ENCODE results near the gene OMP.
"Not testable (repeated sequence)": the region's sequence is repeated elsewhere in the genome, so short reads cannot be mapped to it uniquely, and the experiment has no call there.

The OMP gene, protein sequence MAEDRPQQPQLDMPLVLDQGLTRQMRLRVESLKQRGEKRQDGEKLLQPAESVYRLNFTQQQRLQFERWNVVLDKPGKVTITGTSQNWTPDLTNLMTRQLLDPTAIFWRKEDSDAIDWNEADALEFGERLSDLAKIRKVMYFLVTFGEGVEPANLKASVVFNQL

DNA sequence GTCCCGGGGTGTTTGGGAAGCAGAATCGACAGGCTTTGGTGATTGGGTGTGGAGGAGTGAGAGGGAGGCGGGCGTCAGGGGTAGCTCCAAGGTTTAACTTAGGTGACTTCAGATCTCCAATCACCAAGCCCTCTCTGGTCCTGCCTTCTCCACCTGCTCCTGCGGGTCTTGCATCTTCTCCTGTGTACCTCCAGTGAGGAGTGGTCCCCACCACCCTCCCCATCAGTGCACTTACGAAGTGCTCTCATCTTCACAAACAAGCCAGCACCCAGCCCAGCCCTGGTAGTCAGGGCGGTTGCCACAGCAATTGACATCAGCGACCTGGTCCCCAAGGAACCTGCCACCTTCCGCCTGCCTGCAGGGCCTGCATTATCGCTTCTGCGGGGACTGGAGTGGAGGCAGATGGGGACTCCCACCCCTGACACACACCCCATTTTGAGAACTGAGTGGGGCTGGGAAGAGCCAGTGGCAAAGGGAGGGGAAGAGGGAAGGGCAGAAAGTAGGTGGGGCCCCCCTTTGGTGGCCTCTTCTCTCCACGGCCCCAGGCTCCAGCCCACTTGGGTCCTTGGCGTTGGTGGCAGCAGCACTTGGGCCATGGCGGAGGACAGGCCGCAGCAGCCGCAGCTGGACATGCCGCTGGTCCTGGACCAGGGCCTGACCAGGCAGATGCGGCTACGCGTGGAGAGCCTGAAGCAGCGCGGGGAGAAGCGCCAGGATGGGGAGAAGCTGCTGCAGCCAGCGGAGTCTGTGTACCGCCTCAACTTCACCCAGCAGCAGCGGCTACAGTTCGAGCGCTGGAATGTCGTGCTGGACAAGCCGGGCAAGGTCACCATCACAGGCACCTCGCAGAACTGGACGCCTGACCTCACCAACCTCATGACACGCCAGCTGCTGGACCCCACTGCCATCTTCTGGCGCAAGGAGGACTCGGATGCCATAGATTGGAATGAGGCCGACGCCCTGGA is at the start of gene OMP:
Gene OMP (plus strand): TSS at position 595 of the 965 bp plus-strand sequence. CDS start 0 bp downstream, at position 595.
- no peak for FAIRE-seq

DNA sequence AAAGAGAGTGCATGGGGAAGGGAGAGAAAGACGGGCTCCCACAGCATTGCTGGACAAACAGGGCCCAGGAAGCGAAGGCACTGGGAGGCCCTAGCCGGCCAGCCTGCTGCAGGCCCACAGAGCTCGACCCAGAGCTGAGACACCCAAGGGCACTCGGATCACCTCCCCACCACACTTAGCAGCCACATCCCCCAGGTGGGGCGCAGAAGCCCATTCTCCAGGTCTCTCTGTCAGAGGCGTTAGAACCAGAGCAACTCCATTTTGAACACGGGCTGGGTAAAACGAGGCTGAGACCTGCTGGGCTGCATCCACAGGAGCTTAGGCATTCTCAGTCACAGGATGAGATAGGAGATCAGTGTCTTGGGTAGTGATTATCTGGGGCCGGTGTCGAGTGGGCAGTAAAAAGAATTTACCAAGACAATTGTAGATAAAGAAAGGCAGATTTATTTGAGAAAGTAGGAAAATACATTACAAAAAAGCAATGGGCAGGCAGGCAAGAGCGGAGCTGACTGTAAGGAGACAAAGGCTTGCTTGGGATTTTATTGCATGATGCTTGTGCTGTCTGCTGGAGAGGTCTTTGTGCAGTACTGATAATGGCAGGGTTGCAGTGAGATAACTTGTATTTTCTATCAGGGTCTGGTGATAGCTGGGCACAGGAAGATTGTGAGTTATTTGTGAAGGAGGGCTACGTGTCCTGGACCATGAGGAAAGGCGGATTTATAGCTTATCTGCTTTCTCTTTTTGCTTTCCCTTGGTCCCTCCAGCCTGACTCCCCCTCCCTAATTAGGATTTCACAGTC is 49.2 kb upstream of the OMP start:
- no peak for FAIRE-seq

DNA sequence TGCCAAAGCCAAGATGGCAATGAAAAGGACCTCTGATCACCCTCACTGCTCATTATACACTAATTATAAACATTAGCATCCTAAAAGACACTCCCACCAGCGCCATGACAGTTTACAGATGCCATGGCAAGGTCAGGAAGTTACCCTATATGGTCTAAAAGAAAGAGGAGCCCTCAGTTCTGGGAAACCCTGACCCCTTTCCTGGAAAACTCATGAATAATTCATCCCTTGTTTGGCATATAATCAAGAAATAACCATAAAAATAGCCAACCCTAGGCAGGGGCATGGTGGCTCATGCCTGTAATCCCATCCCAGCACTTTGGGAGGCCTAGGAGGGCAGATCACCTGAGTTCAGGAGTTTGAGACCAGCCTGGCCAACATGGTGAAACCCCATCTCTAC is 48.6 kb upstream of the OMP start:
- no peak for FAIRE-seq

DNA sequence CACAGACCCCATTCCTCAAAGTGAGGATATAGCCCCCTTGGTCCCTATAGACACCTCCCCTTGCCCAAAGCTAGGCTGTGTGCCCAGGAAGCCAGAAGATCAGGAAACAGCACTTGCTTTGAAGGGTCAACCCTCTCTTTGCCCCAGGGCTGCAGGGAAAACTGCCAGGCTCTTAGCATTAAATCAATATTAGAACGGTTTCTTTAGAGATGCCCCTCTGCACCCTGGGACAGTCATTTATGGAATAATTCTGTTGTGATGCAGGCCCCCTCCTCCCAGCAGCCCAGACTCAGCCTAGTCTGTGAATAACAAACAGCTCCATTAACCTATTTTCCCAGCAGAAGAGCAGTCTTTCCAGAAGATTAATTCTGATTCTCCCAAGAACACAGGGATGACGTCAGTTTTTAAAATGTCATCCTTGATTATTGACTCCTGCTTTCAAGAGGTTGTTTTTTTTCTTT is 47.5 kb upstream of the OMP start:
- FAIRE-seq = no peak

DNA sequence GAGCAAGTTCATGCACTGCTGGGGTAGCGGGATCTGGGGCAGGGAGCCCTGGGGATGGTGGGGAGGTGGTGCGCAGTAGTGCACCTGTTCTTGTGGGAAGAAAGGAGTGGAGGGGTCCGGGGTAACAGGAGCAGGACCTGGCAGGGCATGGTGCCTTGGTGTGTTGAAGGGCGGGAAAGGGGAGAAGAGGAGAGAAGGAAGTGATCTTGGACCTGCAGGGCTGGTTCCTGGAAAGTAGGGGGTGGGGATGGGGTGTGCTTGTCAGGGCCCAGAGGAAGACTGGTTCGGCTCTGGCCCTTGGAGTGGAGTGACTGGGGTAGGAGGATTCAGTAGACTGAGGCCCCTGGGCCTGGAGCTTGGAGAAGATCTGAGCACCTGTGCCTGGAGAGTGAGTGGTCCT is 46.7 kb upstream of the OMP start:
- FAIRE-seq = no peak

DNA sequence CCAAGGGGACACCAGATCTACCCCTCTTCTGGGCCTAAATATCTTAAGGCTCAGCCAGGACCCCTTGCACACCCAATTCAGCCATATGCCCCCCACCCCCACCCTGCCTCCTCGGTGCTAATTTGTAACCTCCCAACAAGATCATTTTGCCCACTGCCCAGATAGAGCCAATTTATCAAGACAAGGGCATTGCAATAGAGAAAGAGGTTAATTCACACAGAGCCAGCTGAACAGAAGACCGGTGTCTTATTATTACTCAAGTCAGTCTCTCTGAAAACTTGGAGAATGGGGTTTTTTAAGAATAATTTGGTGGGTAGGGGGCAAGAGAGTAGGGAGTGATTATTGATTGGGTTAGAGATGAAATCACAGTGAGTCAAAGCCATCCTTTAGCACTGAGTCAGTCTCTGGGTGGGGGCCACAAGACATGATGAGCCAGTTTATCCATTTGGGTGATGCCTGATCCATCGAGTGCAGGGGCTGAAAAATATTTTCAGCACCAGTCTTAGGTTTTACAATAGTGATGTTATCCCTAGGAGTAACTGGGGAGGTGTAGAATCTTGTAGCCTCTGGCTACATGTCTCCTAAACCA is 45.7 kb upstream of the OMP start:
- no peak for FAIRE-seq

DNA sequence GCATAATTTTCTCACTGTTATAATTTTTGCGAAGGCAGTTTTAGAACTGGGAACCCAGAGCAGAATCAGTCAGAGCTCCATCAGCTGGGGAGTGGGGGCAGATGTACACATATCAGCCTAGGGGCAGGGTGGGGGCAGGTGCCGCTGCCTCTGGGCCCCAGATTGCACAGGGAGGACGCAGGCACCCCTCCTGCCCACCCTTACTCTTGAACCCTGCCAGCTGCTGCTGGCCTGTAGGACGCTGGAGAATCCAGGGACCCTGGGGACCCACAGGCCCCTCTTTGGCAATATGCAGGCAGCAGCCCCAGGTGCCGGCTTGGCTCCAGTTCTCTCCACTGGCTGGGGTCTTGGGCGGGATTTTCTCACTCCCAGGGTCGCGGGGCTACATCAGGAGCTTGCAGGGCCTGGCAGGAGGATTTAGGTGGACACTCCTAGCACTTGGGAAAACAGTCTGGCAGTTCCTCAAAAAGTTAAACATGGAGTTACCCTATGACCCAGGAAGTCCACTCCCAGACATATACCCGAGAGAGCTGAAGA is 44.6 kb upstream of the OMP start:
- no peak for FAIRE-seq

DNA sequence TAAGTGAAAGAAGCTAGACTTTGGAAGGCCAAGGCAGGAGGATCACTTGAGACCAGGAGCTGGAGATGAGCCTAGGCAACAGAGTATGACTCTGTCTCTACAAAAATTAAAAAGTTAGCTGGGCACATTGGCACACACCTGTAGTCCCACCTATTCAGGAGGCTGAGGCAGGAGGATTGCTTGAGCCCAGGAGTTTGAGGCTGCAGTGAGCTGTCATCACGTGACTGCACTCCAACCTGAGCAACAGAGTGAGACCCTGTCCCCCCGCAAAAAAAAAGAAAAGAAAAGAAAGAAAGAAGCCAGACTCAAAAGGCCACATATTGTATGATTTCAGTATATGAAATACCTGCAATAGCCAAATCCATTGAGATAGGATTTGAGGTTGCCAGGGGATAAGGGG is 43.7 kb upstream of the OMP start:
- no peak for FAIRE-seq

DNA sequence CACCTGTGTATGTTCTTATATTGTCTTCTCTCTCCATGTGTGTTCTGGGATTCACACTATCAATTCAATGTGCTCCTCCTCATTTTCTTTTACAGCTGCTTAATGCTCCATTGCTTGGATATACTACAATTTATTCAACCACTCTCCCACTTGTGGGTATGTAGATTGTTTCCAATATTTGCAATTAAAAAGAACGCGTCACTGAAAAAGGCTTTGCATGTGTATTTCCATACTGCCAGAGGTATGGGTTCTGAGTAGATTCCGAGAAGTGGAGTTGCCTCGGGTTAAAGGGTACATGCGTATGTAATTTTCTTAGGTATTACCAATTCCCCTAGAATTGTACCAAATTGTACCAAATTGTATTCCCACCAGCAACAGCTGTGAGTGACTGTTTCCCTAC is 42.8 kb upstream of the OMP start:
- FAIRE-seq = no peak

DNA sequence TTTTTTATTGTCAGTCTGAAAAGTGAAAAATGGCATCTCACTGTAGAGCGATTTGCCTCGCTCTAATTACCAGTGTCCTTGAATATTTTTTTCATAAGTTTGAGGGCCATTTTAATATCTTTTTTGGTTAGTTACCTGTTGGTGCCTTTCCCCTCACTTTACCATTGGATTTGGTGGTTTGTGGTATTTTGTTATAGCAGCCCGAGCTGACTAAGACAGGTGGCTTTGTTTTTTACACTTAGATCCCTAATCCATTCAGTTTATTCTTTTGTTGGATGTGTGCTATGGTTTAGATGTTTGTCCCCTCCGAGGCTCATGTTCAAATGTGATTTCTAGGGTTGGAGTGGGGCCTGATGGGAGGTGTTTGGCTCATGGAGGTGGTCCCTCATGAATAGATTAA is 42.4 kb upstream of the OMP start:
- FAIRE-seq = no peak

DNA sequence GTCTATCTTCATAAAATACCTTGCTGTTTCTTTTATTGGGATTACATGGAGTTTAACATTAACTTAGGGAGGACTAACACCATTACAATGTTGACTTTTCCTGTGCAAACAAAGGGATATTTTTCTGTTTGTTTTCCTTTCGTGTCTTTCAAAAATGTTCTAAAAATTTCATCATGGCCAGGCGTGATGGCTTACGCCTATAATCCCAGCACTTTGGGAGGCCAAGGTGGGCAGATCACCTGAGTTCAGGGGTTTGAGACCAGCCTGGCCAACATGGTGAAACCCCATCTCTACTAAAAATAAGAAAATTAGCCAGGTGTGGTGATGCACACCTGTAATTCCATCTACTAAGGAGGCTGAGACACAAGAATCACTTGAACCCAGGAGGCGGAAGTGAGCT is 41.4 kb upstream of the OMP start:
- not testable (repeated sequence) for FAIRE-seq

DNA sequence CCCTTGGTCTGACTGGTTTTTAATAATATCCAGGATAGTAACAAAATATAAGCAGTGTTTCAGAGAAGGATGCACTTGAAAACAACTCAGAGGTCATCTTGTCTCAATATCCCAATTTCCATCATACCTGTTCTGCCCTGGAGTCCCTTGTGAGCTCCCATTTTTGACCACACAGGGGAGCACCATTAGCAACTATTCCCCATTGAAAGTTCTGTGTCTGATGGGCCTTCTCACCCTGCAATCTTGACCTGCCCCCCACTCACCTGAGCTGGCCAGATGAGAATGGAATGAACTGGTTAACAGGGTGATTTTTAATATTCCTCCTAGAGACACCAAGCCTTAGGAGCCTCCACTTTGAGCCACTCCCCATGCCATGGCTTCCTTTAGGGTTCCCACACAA is 39.7 kb upstream of the OMP start:
- no peak for FAIRE-seq

DNA sequence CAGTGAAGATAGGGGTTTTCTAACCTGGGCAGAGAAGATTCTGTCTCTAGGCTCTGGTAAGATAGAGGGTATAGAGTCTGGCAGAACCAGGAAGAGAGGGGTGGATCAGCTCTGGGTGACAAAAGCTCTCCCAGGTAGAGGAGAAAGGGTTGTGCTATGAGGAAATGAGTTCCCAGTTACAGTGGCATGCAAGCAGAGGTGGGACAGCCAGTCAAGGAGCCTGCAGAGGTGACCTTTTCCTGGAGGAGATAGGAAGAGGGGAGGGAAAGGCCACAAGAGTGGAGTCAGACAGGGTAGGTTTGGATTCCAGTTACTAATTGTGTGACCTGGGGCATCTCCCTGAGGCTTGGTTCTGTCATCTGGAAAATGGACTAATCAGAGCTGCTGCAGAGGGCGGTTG is 39.2 kb upstream of the OMP start:
- FAIRE-seq = no peak

DNA sequence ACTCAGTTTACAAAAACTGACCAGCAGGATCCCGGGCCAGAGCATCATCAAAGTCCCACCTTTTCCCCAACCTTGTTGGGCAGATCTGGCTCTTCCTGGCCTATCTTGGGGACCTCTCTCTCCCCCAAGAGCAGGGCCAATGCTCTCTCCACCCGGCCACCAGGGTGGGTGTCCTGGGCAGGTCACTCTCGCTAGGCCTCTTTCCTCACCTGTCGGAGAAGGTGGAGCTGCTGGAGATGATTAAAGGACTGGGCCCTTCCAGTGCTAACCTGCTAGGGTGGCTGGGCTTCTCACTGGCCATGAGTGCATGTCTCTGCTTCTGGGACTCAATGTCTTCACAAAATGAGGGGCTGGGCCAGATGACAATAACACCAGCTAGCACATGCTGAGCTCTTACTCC is 38.8 kb upstream of the OMP start:
- FAIRE-seq = no peak

DNA sequence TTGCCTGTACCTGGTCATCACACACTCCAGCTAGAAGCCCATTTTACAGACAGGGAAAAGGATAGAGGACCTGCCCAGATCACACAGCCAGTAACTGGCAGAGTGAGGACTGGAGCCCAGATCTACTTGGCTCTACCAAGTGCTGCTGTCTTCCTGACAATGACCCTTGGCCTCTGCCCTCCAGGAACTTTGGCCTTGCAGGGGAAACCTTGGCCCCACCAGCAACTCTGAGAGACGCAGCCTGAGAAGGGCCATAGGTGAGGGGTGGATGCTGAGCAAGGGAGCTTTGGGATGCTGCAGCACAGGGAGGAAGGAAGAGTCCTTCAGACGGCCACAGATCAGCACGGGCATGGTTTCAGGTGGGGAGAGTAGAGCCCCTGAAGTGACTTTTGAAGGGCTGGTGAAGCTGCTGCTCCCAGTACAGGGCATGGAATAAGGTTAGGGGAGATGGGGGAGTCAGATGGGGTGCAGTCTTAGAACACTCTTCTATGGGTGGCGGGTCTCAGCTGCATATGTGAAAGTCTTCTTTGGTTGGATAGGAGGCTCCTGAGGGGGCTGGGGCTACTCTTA is 37.9 kb upstream of the OMP start:
- no peak for FAIRE-seq

DNA sequence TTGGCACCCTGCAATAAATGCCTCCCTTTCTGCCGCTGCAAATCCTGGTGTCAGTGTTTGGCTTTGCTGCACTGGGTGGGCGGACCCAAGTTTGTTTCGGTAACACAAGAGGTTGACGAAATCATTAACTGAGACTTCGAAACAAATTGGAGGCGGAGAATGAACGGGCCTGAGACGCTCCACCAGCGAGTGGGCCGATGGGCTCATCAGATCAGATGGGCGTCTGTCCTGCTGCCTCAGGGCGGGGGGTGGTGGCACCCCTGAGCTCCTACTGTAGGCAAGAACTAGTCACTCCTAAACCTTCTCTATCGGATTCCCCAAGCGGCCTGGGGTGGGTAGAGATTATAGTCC is 36.8 kb upstream of the OMP start:
- FAIRE-seq = no peak

DNA sequence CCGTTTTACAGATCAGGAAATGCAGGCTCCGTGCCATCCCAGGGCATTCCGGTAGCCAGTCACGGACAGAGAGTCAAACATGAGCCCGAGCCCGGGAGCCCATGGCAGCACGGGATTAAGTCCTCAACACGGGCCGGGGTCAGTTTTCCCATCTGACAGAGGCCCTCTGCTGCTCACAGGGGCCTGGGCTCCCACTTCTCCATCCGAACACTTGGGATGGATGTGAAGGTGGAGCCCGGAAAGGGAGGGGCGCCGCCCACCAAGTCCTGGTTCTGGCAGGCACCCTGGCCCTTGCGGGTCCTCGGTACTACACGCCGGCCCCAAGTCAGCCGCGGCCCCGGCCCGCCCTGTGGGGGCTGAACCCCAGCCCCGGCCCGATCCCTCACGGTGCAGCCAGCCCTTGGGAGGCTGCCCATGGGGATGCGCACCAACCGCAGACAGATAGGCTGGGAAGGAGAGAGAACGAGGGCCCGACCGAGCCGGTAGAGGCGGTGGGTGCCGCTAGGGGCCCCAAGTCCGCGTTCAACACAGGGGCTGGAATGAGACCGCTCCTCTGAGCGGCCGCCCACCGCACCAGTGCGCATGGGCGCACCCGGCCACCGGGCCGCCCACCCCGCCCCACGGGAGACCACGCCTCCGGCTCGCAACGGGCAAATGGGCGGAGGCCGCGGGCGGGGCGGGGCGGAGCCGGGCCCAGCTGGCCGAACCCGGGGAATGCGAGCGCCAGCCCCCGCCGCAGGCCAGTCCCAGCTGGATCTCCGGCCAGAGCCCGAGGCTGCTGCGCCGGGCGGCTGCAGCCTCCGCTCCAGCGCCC is 36.2 kb upstream of the OMP start, which contains the start of gene CAPN5:
Gene CAPN5 (plus strand): TSS at position 743 of the 814 bp plus-strand sequence. CDS start 17,916 bp downstream, outside the sequence.
- FAIRE-seq = no peak

DNA sequence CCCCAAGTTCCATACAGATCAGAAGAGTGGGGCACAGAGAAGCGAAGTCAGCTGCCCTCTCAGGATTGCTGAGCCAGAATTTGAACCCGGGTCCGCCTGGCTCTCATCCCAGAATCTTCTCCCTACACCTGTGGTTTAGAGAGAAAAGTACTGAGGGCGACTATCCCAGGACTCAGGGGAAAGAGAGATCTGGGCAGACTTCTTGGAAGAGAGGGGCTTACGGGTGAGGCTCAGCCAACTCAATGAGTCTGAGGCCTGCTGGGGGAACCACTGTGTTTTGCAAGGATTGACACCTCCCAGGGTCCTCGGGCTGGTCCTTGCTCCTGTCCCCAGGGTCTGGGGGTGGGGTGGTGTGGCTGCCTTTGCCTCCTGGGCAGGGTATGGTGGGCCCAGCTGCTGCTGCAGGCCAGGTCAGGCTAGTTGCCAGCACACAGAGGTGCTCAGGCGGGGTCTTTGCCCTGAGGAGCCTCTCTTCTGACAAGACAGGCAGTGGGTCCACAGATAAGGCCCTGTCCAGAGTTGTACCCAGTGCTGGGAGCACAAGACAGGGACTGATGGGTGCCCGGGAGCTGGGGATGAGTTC is 34.7 kb upstream of the OMP start:
- FAIRE-seq = no peak

DNA sequence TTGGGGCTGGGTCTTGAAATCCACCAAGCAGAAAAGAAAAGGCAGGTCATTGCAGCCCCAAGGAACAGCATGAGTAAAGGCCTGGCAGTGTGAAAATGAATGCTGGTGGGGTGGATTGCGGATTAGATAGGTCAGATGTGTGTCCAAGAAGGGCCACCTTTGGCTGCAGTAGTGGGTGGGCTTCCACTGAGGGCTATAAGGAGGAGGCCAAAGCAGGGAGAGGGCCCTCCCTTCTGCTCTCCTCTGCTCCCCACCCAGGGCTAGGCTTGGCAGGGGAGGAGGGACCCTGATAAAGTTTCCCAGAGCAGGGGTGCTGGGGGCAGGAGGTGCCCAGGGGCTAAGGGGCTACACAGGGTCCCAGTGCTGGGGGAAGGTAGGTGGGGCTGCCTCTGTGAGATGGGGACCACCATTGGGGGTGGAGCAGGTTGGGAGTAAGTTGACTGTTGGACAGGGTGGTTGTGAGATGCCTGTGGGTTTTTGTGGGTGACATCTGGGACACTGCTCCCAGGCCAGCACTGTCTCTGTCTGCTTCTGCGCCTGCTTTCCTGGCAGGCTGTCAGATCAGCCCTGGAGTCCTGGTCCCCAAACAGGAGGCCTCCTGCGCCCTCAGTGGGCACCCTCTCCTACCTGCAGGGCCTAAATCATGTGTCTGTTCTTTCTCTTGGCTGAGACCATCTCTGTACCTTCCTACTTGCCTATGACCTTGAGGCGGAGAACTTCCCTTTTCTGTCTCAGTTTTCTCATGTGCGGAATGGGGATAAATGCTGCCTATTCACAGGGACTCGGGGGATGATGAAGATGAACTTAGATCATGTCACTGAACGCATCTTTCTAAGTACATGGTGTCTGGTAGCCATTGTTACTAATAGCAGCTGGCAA is 33.9 kb upstream of the OMP start:
- no peak for FAIRE-seq

Data from endometrium (tissue), 2 donors.